Fibroblast of upper back skin (primary cell): ENCODE data around the gene BNIP3.
"Not testable (repeated sequence)": the region's sequence is repeated elsewhere in the genome, so short reads cannot be mapped to it uniquely, and the experiment has no call there.

Experiments used
- DNase-seq: peaks from one replicate; pipeline ENCODE4 v3.0.0-alpha.2; 2013

BNIP3 gene

DNA sequence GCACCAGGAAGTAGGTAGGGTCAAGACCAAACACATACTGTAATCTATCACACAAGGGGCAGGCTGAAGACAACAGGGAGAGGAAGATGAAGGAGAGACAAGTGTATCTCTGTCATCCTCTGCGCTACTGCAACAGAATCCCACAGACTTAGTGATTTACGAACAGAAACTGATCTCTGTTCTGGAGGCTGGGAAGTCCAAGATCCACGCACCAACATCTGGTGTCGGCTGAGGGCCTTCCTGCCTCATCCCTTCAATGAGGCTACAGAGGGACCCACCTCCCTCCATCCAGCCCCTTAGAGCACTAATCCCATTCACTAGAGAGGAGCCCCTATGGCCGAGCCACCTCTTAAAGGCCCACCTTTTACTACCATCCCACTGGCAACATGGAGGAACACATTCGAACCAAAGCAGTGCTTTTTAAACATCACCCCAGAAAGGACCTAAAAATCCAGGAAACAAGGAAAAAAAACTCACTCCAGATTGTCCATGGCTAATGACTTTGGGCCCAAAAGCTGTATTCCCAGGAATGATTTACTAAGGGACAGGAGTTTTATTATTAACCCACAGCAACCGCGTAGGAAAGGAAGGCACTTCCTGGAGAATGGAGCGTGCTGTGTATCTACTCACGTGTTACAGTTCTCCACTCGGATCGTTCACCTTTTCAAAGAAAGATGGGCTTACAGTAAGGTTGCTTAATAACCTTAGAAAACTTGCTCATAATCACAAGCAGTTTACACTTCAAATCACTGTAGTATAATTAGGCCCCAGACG, 4.2 kb downstream of the BNIP3 start:
- no peak for DNase-seq

DNA sequence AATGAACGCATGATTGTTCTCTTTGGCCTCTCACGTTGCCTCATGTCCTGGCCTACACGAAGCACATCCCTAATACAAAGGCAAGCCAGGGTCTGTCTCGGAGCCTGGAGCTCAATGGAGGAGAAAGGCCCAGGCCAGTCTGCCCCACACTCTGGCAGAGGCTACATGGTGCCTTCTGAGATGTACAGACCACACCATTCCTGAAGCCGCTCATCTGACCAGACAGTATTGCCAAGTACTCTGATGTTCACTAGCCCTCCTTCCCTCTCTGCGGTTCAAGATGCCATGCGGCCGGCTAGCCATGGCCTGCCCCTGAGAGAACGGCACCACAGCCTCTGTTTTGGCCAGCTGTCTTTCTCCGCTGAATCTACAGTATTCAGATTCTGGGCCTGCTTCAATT, 5.9 kb downstream of the BNIP3 start:
- no peak for DNase-seq

DNA sequence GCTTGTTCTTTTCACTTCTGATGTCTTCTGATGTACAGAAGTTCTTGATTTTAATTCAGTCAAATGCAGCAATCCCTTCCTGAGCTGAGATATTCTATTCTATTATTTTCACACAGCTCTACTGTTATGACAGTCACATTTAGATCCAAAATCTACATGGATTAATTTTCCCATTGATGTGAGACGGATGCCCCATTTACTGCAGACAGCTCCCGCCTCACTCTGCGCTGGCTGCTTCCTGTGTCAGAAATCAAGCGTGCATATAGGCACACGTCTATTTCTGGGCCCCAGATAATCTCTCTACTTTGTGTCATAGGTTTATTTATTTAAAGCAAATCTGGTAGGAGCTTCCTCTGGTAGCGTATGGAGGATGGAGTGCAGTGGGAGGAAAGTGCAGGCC, 6.7 kb downstream of the BNIP3 start:
- DNase-seq: no peak

DNA sequence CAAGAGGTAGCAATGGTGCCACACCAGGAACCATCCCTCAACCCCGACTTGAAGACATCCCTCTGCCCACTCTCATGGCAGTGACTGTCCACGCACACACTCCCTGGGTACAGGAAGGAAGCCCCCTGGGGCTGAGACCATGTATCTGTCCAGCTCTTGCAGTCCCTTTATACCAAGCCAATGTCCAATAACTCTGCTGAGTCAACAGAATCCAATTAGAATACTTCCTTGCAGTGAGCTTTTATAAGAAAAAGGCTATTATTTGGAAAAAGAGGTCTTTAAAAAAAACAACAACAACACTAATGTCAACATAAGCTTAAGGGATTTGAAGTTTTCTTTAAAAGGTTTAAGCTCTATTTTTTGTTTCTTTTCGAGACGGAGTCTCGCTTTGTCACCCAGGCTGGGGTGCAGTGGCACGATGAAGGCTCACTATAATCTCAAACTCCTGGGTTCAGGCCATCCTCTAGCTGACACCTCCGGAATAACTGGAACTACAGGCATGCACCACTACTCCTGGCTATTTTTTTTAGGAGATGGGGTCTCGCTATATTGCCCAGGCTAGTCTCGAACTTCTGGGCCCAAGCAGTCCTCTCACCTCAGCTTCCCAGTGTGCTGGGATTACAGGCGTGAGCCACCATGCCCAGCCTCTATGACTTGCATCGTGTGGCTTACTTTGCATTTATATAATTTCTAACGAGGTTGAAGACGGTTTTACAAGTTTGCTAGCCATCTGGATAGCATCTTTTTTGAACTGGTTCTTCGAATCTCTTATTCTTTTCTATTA, 7.5 kb downstream of the BNIP3 start:
- DNase-seq: no peak

DNA sequence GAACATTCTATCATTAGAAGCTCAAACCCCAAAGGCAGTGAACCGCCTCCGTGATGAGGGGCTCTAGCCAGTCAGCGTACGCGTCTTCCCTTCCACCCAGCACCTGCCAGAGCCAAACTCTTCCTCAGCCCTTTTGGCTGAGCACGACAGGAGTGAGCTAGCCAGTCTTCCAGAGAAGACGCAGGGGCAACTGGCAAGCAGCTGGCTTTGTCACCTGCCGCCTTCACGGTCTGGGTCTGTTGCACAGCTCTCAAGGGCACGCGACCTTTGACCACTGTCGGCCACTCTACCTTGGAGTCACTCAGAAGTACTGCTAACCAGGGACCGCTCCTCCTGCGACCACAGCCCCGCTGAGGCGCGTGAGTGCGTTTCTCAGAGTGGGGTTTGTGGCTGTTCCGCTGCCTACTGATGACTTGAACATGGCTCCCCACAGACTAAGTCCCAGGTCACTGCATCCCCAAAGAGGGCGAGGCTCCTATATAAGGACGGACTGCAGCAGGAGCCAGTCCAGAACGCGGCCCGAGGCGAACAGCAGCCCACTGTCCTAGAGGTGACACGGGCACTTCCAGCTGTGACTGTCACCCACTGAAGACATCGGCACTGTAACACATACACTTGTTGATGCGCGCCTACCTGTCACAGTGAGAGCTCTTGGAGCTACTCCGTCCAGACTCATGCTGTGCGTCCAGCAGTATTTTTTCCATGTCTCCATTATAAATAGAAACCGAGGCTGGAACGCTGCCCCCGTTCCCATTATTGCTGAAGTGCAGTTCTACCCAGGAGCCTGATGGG, 8.4 kb downstream of the BNIP3 start:
- no peak for DNase-seq

DNA sequence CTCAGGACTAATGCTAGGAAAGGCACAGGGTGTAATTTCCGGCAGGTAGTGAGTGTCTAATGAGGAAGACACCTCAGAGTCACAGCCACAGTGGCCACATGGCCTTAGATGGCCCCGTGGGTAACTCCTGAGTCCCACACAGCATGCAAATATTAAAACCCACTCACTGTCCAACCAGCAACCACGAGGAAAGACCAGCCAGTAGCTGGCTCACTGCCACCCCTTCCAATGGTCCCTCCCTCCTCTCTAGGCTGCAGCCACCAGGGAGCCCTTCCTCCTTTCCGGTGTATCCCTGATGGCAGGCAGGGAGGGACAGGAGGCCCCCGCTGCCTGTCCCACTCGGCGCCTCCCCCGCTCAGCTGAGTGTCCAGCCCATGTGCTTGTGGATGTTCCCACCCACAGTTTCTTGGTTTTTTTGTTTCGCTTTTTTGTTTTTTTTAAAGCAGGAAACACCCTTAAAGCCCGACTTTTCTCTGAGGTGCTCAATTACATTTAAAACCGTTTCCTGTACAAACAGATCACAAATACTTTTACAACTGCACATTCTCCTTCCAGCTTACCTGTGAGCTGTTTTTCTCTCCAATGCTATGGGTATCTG, 9.2 kb downstream of the BNIP3 start:
- DNase-seq: no peak

DNA sequence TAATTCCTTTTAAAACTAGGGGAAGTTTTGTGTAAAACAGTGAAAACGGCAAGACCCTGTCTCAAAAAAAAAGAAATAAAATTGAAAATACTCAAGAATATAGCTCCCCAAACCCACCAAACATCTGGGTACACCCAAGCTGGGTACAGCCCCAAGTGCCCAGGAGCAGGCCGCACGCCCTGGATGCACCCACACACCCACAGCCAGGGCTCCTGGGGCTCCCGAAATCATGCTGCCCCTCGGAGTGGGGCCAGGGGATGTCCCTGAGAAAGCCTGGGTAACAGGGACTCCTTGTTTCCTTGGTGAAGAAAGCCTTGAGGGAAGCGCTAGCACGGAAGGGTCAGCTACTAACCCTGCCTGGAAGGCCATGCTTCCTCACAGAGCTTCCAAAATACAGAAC, 10.1 kb downstream of the BNIP3 start:
- DNase-seq: no peak

DNA sequence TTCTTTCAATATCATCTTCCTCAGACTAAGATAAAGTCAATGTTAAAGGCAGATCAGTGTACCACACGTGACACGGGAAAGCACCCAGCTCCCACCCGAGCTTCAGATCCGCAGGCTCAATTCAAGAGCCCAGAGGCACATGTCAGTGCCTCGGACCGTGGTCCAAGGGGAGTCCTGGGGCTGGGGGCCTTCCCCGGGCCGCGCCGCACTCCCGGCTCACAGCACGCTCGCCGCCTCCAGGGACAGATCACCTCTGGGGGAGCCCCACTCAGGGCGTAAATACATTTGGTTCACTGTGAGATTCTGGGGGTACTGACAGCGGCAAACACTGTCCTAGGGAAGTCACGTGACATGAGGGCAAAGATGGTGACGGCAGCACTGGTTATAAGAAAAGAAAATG, 10.8 kb downstream of the BNIP3 start:
- no peak for DNase-seq

DNA sequence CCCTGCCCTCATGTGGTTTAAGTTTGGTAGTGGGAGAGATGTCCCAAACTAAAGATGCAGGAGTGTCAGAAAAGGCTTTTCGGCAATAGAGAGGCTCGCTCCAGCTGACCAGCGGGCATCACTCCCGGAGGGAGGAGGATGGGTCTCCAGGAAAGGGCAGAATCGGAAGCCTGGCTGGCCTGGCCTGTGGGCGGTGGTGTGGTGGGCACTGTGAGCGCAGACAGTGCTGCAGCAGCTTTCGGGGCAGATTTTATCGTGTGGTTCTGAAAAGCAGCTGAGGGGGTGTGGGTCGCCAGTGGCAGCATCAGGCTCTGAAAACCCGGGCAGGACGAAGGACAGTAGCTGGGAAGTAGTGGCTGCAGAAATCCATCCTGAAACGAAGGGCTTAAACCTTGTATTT, 12.8 kb downstream of the BNIP3 start:
- no peak for DNase-seq

DNA sequence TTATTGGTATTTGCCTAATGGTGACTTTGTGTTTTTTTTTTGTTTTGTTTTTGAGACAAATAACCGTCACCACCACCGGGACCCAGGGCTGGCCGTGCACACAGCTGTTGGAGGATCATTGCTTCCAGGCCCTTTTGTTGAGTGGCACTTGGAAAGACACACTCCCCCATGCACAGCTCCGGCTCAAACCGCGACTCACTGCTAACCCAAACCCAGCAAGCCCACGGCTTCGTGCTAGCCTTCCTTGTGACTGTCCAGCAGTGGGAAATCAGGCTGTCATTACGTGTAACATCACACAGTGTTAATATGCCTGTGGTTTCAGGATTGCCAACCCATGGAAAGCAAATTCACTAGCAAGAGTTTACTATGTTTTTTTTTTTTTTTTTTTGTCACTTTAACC, 17.4 kb downstream of the BNIP3 start:
- no peak for DNase-seq

DNA sequence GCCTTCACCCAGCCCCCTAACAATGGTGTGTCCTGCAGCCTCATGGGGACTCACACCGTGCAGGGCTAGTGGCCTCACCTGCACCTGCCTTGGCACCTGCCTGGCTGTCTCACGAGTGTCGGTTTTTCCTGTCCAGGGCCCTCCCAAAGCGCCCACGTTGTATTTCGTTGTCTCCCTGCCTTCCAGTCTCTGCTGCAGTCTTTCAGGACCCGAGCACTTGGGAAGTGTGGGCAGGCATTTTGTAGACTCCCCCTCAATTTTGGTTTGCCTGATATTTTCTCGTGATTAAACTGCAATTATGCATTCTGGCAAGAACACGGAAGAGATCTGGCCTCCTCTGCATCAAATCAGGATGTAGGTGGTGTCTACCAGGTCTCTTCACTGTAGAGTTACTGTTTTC, 17.9 kb downstream of the BNIP3 start:
- DNase-seq: no peak

DNA sequence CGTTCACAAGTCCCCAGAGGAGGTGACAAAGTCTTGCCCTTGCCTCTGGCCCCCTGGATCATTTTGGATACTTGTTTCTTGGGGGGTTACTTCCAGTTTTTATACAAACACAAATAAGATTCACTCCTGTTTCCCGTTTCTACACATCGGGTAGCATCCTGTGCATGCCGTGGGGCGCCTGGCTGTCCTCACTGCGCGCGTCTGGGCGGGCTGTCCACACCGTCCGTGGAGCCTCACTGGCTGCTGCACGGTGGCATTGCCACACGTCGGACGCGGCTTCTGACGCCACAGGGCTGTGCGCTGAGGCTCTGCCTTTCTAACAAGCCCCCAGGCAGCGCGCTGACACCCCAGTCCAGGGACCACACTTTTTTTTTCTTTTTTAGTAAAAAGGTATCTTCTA, 18.4 kb downstream of the BNIP3 start:
- no peak for DNase-seq

DNA sequence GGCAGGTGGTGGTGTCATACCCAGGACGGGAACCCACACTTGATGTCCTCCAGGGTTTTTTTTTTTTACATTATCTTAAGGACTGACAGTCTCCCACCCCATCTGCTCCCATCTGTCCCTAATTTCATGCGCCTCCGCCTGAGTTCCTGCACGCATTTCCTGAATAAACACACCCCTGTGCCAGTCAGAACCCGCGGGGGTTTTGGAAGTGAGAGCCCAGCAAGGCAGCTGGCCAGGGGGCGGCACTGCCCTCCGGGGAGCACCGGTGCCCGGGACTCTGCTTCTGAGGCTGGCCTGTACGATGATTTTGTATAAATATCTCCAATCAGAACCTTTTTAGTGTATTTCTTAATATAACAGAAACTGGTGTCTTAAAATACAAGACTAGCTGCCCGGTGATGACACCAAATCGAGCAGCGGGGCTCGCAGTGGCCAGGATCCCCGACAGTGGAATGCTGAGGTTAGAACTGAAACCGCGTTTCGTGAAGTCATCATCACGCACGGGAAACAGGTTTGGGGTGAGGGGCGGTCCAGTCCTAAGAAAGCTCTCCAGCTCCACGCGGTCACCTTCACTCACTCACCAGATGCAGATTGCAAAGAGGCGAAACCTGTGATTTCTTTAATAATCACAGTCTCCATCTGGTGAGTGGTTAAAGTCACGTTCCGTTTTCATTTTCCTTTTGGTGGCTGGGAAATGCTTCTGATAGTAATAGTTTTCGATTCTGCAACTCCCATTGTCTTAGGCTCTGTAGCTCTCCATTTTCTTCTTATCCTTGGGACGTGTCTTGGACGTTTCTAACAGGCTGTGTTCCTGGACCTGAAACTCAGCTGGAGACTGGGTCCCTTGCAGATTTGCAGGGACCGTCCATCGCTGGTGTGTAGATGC, 19.7 kb downstream of the BNIP3 start:
- no peak for DNase-seq

DNA sequence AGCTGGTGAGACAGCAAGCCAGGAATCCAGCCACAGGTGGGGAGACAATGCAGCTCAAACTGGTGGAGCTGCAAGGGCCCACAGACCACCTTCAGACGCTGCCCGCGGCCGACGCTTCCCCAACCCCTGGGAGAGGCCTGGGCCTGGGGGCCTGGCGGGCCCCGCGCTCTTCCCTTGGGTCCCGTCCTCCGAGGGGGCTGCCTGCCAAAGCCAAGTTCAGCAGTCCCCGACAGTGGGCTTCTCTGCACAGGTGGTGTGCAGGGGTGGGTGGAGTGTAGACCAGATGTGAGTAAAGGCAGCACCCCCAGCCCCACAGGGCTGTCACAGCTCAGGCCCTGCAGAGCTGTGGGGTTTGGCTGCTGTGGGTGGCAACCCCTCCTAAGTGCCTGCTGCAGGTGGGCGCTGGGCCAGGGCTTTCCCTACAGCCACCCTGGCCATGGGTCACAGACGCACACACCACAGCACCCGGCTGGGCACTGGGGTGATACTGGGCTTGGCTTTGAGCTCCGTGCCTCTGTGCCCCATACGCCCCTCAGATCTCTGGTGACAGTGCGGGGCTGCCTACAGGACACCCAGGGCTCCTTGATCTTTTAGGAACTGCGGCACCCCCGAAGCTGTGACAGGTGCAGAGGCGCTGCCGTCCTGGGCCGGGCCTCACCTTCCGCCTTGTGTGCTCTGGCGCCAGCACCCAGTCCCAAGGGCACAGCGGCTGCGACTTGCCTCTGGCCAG, 20.5 kb downstream of the BNIP3 start:
- no peak for DNase-seq

DNA sequence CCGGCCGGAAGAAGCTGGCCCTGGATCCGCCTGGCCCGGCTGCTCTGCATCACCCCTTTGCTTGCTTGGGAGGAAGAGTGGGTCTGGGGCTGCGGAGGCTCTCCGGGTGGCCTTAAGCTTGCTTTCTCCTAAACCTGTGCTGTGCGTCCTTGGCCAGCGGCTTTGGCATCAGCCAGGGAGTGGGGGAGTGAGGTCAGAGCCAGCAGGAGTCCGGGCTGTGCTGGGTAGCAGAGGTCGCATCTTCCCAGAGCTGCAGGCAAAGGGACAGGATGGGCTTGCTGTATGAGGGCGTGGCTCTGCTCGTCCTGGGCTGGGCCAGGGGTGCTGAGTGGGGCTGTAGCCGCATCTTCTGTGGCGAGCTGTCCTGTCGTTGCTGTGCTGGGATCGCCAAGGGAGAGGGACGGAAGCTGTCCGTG, 21.1 kb downstream of the BNIP3 start:
- DNase-seq: no peak

DNA sequence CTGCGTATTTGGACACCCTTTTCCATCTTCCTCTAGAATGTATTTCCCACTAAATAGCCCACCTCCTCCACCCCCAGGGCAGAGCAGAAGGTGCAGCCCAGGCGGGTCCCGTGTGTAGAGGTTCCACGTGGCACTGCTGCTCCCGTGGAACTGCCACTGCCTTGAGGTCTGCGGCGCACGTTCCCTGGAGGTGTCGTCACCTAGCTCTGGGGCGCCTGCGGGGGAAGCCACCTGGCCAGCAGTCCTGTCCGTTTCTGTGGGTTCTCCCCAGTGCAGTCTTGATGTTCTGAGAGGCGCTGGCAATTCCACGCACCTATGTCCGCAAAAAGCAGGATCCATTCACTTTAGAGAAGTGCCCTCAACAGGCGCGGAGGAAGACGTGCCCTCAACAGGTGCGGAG, 21.9 kb downstream of the BNIP3 start:
- no peak for DNase-seq

DNA sequence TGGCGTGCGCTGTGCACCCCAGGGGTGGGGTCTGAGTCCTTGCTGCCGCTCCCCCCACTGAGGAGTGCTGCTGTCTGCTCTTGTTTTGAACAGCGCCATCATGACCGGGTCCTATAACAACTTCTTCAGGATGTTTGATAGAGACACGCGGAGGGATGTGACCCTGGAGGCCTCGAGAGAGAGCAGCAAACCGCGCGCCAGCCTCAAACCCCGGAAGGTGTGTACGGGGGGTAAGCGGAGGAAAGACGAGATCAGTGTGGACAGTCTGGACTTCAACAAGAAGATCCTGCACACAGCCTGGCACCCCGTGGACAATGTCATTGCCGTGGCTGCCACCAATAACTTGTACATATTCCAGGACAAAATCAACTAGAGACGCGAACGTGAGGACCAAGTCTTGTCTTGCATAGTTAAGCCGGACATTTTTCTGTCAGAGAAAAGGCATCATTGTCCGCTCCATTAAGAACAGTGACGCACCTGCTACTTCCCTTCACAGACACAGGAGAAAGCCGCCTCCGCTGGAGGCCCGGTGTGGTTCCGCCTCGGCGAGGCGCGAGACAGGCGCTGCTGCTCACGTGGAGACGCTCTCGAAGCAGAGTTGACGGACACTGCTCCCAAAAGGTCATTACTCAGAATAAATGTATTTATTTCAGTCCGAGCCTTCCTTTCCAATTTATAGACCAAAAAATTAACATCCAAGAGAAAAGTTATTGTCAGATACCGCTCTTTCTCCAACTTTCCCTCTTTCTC, 26.0 kb downstream of the BNIP3 start:
- DNase-seq: no peak

DNA sequence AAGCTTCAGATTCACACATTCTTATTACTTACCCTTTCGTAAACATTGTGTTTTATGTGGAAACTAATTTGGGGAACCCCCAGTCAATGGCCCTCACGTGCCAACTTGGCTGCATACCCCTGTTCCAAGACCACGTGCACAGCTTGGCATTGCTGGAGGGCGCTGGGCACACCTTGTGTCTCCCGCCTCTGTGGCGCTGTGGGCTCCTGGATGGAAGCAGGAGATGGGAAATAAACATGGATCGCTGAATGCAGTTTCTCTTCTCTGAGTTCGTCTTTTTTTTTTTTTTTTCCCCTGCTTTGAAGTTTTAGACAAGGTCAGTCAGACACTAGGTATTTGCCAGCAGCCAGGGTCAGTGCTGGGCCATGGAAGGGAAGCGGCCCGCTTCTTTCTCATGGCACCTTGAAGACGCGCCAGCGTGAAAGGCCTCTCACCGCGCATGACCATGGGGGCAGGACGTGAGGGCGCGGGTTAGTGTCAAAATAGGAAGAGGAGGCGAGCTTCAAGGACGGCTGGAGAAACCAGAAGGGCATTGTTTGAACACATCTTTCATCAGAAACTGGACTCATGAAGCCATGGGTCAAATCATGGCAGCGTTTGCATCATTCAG, 27.3 kb downstream of the BNIP3 start:
- DNase-seq: no peak

DNA sequence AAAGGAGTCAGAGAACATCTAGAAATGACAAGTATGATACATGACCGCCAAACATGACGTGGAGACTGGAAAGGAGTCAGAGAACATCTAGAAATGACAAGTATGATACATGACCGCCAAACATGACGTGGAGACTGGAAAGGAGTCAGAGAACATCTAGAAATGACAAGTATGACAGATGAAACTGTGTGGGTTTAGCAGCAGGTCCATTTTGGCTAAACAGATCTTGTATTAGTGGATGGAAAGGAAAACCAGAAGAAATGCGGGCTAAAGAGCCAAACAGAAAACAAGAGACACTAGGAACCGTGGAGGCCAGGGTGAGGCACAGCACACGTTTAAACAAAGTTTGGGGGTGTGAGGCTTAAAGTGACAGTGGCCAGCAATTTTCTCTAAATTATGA, 31.8 kb downstream of the BNIP3 start:
- not testable (repeated sequence) for DNase-seq
